K562 (cell line): ENCODE measurements around the gene ATXN7L1. TPM values are rescaled to one million over a fixed set of nuclear protein-coding genes. Genes with fewer than 3 reads are reported as not detected.

ENCODE experiments used
- ATAC-seq: fragments of 200-7000 bp; cut with Tn5 transposase; 3 replicates; pipeline ENCODE4 v1.9.1; 2020; ENCODE audit warnings: moderate library complexity
- BruUV-seq: library from RNA; stranded (reverse); fragments of 400-500 nt; replicated peaks from 2 replicates; lab custom pipeline; 2021; lab: Mats Ljungman, UMichigan
- CTCF ChIA-PET: fragments of 300-600 bp; formaldehyde crosslinking; extraction: SDS; loops from one replicate; lab custom pipeline; 2021; ENCODE audit warnings: low intra/inter-chr PET ratio; lab: Yijun Ruan, JAX
- POLR2A ChIA-PET: fragments of 300-600, 350-650 bp; sonication (Branson Sonifier 250); formaldehyde crosslinking; extraction: SDS; loops from one replicate; lab custom pipeline; 2021; ENCODE audit warnings: antibody characterized with exemption, inconsistent platforms; lab: Yijun Ruan, JAX
- DNase-seq, 4 experiments: peaks; one replicate each; pipeline versions ENCODE4 v3.0.0 to v3.0.0-alpha.2; 2011 to 2018; ENCODE audit warnings: low spot score in 3 of 4, mixed read lengths in 3 of 4; ENCODE audit errors: extremely low read depth in 1 of 4
- FAIRE-seq: peaks from 2 replicates; lab custom pipeline; 2011; peaks lifted over from hg19 to GRCh38; lab: Jason Lieb, UNC
- H2AFZ ChIP-seq: 2 replicates; pipeline ENCODE4 v1.6.0; 2011; ENCODE audit warnings: low read depth, low read length, control low read depth, inconsistent platforms
- H3K27ac ChIP-seq: fragments of 200-600 bp; 3 replicates; pipeline ENCODE4 v1.8.0; 2011; ENCODE audit warnings: low read depth, mild to moderate bottlenecking, control low read depth, inconsistent platforms, low read length, moderate library complexity, mixed read lengths; ENCODE audit errors: extremely low read depth
- H3K27me3 ChIP-seq, 2 experiments: fragments of 300-600 bp in 1 of 2; 2 replicates in 1 of 2; 3 replicates in 1 of 2; pipeline versions ENCODE4 v1.6.0 to v1.8.0; 2011; ENCODE audit warnings: inconsistent platforms in 2 of 2, low read length in 2 of 2, mild to moderate bottlenecking in 1 of 2, mixed read lengths in 1 of 2, moderate library complexity in 1 of 2; ENCODE audit not compliant: control insufficient read depth in 2 of 2, insufficient read depth in 2 of 2
- H3K36me3 ChIP-seq: fragments of 300-600 bp; 3 replicates; pipeline ENCODE4 v1.8.0; 2011; ENCODE audit warnings: mild to moderate bottlenecking, low read length, inconsistent platforms; ENCODE audit not compliant: control insufficient read depth, insufficient read depth
- H3K4me1 ChIP-seq, 2 experiments: fragments of 200-600 bp in 1 of 2; replicated peaks in 1 of 2; 2 replicates in 1 of 2; 3 replicates in 1 of 2; pipeline versions ENCODE4 v1.5.1 to v1.8.0; 2011; ENCODE audit warnings: inconsistent platforms in 2 of 2, low read length in 2 of 2, mild to moderate bottlenecking in 1 of 2, mixed read lengths in 1 of 2, moderate library complexity in 1 of 2; ENCODE audit not compliant: control insufficient read depth in 2 of 2, insufficient read depth in 2 of 2
- H3K4me2 ChIP-seq: 2 replicates; pipeline ENCODE4 v1.6.1; 2011; ENCODE audit warnings: low read length, control low read depth, inconsistent platforms, mixed read lengths; ENCODE audit not compliant: insufficient read depth
- H3K4me3 ChIP-seq: fragments of 200-600 bp; sonication (generic), shearing (Covaris generic); 2 replicates; pipeline ENCODE4 v1.5.1; 2016; ENCODE audit warnings: control low read depth, inconsistent platforms
- H3K79me2 ChIP-seq: fragments of 200-600 bp; 3 replicates; pipeline ENCODE4 v1.8.0; 2011; ENCODE audit warnings: low read length, inconsistent platforms; ENCODE audit not compliant: control insufficient read depth, insufficient read depth
- H3K9ac ChIP-seq, 2 experiments: 2 replicates each; pipeline versions ENCODE4 v1.6.0 to v1.6.1; 2011; ENCODE audit warnings: low read depth in 2 of 2, low read length in 2 of 2, control low read depth in 1 of 2, inconsistent platforms in 1 of 2, mild to moderate bottlenecking in 1 of 2, mixed read lengths in 1 of 2; ENCODE audit not compliant: insufficient read depth in 1 of 2
- H3K9me1 ChIP-seq: one replicate; pipeline ENCODE4 v1.6.0; 2011; ENCODE audit warnings: inconsistent platforms, mild to moderate bottlenecking, low read length, moderate library complexity; ENCODE audit not compliant: control insufficient read depth, insufficient read depth
- H3K9me3 ChIP-seq: replicated peaks from 2 replicates; pipeline ENCODE4 v1.5.1; 2011; ENCODE audit warnings: low read depth, low read length, inconsistent platforms; ENCODE audit not compliant: control insufficient read depth, insufficient read depth
- H4K20me1 ChIP-seq: replicated peaks from 2 replicates; pipeline ENCODE4 v1.6.1; 2011; ENCODE audit warnings: low read length, inconsistent platforms, mixed read lengths; ENCODE audit not compliant: control insufficient read depth, insufficient read depth
- ASH1L ChIP-seq: fragments of 450-650 bp; IDR thresholded peaks from 2 replicates; pipeline ENCODE4 v1.6.1; 2018; ENCODE audit warnings: borderline replicate concordance, mild to moderate bottlenecking, low read depth; ENCODE audit not compliant: partially characterized antibody
- CREM ChIP-seq: IDR thresholded peaks from 2 replicates; pipeline ENCODE4 v1.6.1; 2014; ENCODE audit warnings: antibody characterized with exemption, low read depth
- E2F1 ChIP-seq: sonication (generic); formaldehyde crosslinking; IDR thresholded peaks from 2 replicates; pipeline ENCODE4 v1.8.1; 2023; ENCODE audit warnings: mild to moderate bottlenecking, missing genetic modification reagents, moderate library complexity
- ELF2 ChIP-seq: fragments of 250-450 bp; sonication (Bioruptor Pico); IDR thresholded peaks from 2 replicates; pipeline ENCODE4 v1.5.0; 2021; ENCODE audit warnings: mild to moderate bottlenecking
- ESRRB ChIP-seq: fragments of 250-450 bp; sonication (Bioruptor Pico); IDR thresholded peaks from 2 replicates; pipeline ENCODE4 v1.5.0; 2020; ENCODE audit warnings: mild to moderate bottlenecking, moderate library complexity, borderline replicate concordance
- FOXA3 ChIP-seq, 2 experiments: fragments of 450-650 bp in 1 of 2; sonication (generic) in 1 of 2; formaldehyde crosslinking; IDR thresholded peaks in 1 of 2; conservative IDR thresholded peaks in 1 of 2; 2 replicates each; pipeline versions ENCODE4 v1.4.0 to v1.8.0; 2020 to 2022; ENCODE audit warnings: mild to moderate bottlenecking in 2 of 2, missing genetic modification reagents in 1 of 2
- HIVEP1 ChIP-seq: fragments of 250-450 bp; sonication (Bioruptor Pico); IDR thresholded peaks from 2 replicates; pipeline ENCODE4 v1.4.0; 2020; ENCODE audit warnings: mild to moderate bottlenecking
- NELFE ChIP-seq: IDR thresholded peaks from 2 replicates; pipeline ENCODE4 v1.6.1; 2011; ENCODE audit warnings: mild to moderate bottlenecking; ENCODE audit not compliant: insufficient read depth, insufficient read length
- NFE2L1 ChIP-seq: fragments of 450-650 bp; IDR thresholded peaks from 2 replicates; pipeline ENCODE4 v1.6.1; 2016; ENCODE audit warnings: missing genetic modification characterization, low read depth, mild to moderate bottlenecking, missing compliant biosample characterization, moderate library complexity, borderline replicate concordance
- PKNOX1 ChIP-seq: fragments of 450-650 bp; IDR thresholded peaks from 2 replicates; pipeline ENCODE4 v1.6.1; 2016
- ZFP1 ChIP-seq: fragments of 450-650 bp; formaldehyde crosslinking; IDR thresholded peaks from 2 replicates; pipeline ENCODE4 v1.4.0; 2020; ENCODE audit warnings: mild to moderate bottlenecking, mixed read lengths
- ZNF444 ChIP-seq: fragments of 250-450 bp; sonication (Bioruptor Pico); IDR thresholded peaks from 2 replicates; pipeline ENCODE4 v1.4.0; 2020; ENCODE audit warnings: mild to moderate bottlenecking, moderate library complexity
- WGBS: fragments of 100-300 bp; shearing (Covaris generic); methylation state at CpG from one replicate; pipeline ENCODE4 v1.1.6; 2016; ENCODE audit warnings: low coverage, mixed read lengths; ENCODE audit not compliant: insufficient coverage; ENCODE audit errors: missing lambda C conversion rate; 5-methylcytosine and 5-hydroxymethylcytosine counted together
- in situ Hi-C: fragments of 300-500 bp; cut with MboI; formaldehyde crosslinking; loops from 4 replicates; pipeline ENCODE4 v1.15.0; 2018; ENCODE audit warnings: inconsistent platforms, mixed read lengths
- intact Hi-C: fragments of 100-400 bp; cut with micrococcal nuclease; formaldehyde crosslinking; loops from 2 replicates; pipeline ENCODE4 v1.14.2; 2022
- polyA plus RNA-seq, 8 experiments: library from polyadenylated mRNA; depleted of rRNA in 4 of 8; stranded (reverse) in 5 of 8; unstranded in 3 of 8; fragments of >200 nt; fragmentation: Nextera tagmentation in 2 of 8; fragmentation: Illumina TruSeq in 1 of 8; extraction: Ambion mirVana in 2 of 8; extraction: Trizol in 1 of 8; gene quantifications; 2 replicates each; pipeline versions ENCODE4 v1.2.1 to v1.2.3, GENCODE V29; 2011 to 2014; ENCODE audit warnings: inconsistent platforms in 1 of 8, missing spikeins in 1 of 8
- total RNA-seq, 7 experiments: library from RNA; depleted of rRNA in 6 of 7; stranded (reverse); fragments of >200 nt in 6 of 7; fragmentation: Illumina TruSeq in 2 of 7; extraction: Trizol in 2 of 7; gene quantifications; 2 replicates each; pipeline versions ENCODE4 v1.2.1 to v1.2.3, GENCODE V29; 2011 to 2021; ENCODE audit warnings: low replicate concordance in 1 of 7
- TF ChIP-seq, protein P1 (sequence below), 3 experiments: fragments of 200-800 bp in 1 of 3; sonication (Bioruptor generic) in 1 of 3; sonication (generic) in 1 of 3; formaldehyde crosslinking in 1 of 3; IDR thresholded peaks; 2 replicates each; pipeline versions ENCODE4 v1.6.1 to v1.8.0; 2016 to 2022; ENCODE audit warnings: mild to moderate bottlenecking in 2 of 3, missing compliant biosample characterization in 2 of 3, missing genetic modification characterization in 2 of 3, missing genetic modification reagents in 1 of 3

The ATXN7L1 gene
- total and polyA plus RNA-seq, 9 of the 15 experiments (the other 6 are each of a cell fraction or from before 2014, with no cell fraction given) = 6.6 to 13.7 (median 10.7) TPM

DNA sequence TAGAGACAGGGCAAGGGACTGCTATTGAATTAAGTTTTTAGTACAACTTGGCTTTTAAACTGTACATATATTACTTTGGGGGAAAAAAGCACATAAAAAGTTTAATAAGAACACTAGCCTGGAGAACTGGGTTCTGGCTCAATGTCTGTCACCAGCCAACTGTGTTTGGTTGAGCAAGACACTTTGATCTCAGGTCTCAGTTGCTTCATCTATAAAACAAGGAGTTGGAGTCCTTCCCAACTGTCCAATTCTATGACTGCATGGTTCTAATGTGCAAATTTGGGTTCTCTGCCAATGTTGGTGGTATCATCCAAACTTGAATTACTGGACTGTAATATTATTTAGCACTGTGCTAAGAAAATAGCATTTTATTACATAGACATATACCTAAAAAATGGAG, 50.3 kb downstream of the ATXN7L1 start (continued):
- TF ChIP-seq HIVEP1 (CRISPR knock-in tag) = no peak
- TF ChIP-seq, all 486 proteins: peak for 0

DNA sequence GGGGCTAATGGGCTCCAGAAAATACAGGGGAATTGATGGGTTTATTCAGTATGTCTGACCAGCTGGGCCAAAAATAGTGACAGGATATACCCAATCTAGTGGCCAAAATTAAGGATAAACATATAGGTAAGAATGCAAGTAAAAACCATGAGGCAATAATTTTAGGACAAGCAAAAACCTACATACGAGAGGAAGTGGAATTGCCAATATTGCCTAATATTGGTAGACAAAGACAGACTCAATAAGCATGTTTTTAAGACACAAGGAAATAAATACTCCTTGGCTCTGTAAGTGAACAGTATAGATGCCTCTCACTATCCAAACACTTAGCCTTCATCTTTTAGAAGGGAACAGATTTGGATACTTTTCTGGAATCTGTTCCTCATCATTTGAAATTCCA, 51.0 kb downstream of the ATXN7L1 start:
- Histone ChIP-seq H3K27me3 (peaks cover 3 to 4% of the 10 kb centered on the region in 2 experiments; a peak in 3 of 5 replicates), H2AFZ (no peak overlapping the region), H3K27ac (no peak overlapping the region), H3K9me3 (no peaks in the 10 kb centered on the region), H3K9ac (no peak overlapping the region), H4K20me1 (peaks cover 3% of the 10 kb centered on the region; the same call in 1 of the 2 replicates), H3K79me2 (no peaks in the 10 kb centered on the region), H3K36me3 (no peaks in the 10 kb centered on the region), H3K9me1 (no peaks in the 10 kb centered on the region), H3K4me2 (no peak overlapping the region), H3K4me1 (no peaks in the 10 kb centered on the region), H3K4me3 (no peak overlapping the region)
- CTCF ChIA-PET = no interaction called here
- no peak for DNase-seq
- 4% methylated on average over 1 of the region's 1 CpG for WGBS
- ATAC-seq = no peak
- BruUV-seq = no TSS peak
- no peak for FAIRE-seq
- in situ Hi-C loops (no loop called here), intact Hi-C loops (no loop called here)
- POLR2A ChIA-PET = no interaction called here
- no peak for TF ChIP-seq ASH1L
- TF ChIP-seq NELFE = no peak
- TF ChIP-seq CREM = no peak
- TF ChIP-seq NFE2L1 (tag) = no peak
- TF ChIP-seq ESRRB = no peak
- no peak for TF ChIP-seq E2F1
- TF ChIP-seq ZNF444 (CRISPR knock-in tag) = no peak
- TF ChIP-seq PKNOX1 = no peak
- TF ChIP-seq, protein P1, sequence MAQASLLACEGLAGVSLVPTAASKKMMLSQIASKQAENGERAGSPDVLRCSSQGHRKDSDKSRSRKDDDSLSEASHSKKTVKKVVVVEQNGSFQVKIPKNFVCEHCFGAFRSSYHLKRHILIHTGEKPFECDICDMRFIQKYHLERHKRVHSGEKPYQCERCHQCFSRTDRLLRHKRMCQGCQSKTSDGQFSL (CRISPR knock-in tag; IDR thresholded peaks at IDR 0.05) = no peak
- TF ChIP-seq, protein P1 (tag; IDR thresholded peaks at IDR 0.05) = no peak
- TF ChIP-seq ZFP1 (CRISPR knock-in tag) = no peak
- TF ChIP-seq FOXA3 (CRISPR knock-in tag; conservative IDR thresholded peaks at IDR 0.05 in 1 of 2, IDR thresholded peaks at IDR 0.05 in 1 of 2) = no peak
- TF ChIP-seq ELF2 (CRISPR knock-in tag) = no peak
